Measurements from ENCODE around the gene MFF.

The MFF gene

GRCh38 chr2:227324995-227325838, at the start of gene MFF:
MFF (plus strand) TSS chr2:227325251; CDS start chr2:227330666, 5,415 bp downstream.
- DNase-seq: peak; percentile 95

- DNase-seq: no peak
Observed at GRCh38 chr2:227280895-227281294, 44.2 kb upstream of the MFF start.

- DNase-seq: no peak
Observed at GRCh38 chr2:227285741-227286236, 39.3 kb upstream of the MFF start.

DNA sequence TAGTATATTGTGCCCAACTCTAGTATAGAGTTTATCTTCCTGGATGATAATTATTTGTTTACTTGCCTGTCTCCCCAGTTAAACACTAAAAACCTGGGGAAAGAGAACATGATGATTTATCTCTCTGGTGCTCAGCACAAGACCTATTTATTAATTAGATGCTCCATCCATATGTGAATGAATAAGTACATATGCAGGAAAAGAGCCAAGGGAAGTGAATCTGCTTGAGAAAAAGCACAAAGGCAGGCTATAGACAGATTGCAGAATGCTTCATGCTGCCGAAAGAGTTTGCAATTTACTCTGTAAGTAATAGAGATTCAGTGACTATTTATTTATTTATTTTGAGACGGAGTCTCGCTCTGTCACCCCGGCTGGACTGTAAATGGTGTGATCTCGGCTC, 37.3 kb upstream of the MFF start:
- DNase-seq: no peak

DNA sequence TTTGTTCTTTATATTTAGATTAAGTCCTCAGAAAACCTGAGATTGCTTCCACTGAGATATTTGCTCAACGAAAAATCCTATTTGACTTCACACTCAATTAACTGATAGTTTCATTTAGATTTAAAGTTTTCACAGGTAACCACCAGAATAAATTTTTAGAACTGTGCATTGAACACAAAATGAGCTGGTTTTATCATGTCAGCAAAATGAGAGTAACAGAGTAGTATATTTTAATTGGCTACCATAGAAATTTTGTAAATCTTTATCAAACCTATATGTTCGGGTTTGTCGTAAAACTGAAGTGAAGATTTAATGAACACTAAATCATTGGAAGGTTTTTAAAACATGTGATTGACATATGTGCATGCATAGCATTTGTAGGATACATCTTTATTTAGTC, 32.7 kb upstream of the MFF start:
- no peak for DNase-seq

DNA sequence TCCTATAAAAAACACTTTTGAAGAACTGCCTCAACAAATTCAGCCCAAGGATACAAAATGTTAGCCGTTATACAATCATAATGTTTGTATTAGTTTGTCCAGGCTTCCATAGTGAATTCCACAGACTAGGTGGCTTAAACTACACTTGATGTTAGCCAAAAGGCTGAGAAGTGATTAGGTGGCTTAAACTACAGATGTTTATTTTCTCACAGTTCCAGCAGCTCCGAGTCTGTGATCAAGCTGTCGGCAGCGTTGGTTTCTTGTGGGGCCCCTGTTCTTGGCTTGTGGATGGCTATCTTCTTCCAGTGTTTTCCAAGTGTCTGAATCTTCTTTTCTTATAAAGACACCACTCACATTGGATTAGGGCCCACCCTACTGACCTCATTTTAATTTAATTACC, 31.5 kb upstream of the MFF start:
- no peak for DNase-seq

DNA sequence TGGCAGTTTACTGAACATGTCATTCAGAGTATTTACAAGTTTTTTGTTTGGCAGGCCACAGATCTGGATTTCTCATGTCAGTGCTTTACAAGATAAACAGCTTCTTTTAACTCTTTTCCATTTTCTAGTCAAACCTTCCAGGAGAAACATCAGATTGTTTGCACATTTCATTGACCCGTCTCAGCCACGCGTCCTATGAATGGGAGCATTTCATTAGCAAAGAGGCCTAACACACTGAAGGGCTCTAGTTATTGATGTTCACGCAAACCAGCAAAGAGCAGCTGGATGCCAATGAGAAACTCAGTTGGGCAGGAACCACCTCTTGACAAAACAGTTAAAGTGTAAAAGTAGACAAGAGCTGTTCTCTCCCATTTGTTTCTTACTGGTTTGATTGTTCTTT, 29.2 kb upstream of the MFF start:
- no peak for DNase-seq

GRCh38 chr2:227296671-227297405, 28.2 kb upstream of the MFF start:
- DNase-seq: no peak

- no peak for DNase-seq
Observed at GRCh38 chr2:227301523-227301922, 23.5 kb upstream of the MFF start.

DNA sequence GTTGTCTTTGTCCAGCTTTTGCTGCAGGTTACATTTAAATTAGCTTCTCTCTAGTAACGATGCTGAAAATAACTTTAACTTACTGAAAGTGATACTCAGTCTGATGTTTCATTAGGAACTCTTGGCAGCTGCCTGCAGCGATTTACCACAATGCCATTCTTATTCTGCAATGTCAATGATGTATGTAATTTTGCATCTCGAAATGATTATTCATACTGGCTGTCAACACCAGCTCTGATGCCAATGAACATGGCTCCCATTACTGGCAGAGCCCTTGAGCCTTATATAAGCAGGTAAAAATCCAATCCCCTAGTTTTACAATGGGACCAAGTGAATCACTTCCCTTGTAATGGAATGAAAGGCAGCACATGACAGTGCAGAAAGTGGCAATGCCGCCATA, 16.3 kb upstream of the MFF start:
- DNase-seq: no peak

- DNase-seq: no peak
Observed at GRCh38 chr2:227310756-227311110, 14.3 kb upstream of the MFF start.

DNA sequence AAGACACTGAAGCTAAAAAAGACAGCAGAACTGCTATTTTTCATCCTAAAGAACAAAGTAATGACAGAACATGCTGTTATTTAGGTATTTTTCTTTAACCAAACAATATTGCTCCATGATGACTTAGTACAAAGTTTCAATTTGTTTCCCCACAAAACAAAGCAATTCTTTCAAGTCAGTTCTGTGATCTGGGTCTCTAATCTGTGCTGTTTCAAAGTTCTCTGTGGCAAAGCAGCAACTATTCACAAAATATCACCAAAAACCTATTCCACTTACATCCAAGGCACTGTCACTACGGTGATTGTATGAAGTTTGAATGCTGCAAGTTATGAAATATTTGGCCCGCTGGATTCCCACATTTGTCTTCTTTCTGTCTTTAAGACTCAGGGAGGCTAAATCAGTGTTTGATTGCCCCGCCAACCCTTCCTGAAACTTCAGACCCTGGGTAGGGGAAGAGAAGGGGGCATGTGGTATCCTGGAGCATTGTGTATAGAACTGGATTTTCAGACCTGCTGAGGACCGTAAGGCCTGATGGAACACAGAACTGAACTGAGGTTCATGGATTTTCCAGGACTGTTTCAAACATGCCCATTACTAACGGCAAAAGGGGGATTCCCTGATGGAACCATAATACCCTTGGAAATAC, 13.1 kb upstream of the MFF start:
- DNase-seq: no peak

- DNase-seq: no peak
Observed at GRCh38 chr2:227312579-227312978, 12.5 kb upstream of the MFF start.

DNA sequence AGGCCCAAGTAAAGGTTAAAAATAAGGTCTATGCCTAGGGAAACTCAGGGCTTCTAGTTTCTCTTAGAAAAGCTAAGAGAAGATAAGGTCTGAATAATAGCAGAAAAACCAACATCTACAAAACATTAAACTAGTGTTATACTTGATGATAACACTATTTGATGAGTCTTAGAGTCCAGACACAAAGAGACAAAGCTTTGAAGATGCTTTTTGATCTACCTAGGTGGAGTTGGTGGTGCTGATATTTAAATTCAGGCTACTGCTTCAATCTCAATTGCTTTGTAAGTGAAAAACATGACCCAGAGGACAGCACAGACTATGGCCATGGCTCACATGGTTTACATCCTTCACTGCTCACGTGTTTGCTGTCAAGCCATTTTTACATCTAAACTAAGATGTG, 11.7 kb upstream of the MFF start:
- no peak for DNase-seq

- DNase-seq: no peak
Observed at GRCh38 chr2:227317834-227318233, 7.2 kb upstream of the MFF start.

DNA sequence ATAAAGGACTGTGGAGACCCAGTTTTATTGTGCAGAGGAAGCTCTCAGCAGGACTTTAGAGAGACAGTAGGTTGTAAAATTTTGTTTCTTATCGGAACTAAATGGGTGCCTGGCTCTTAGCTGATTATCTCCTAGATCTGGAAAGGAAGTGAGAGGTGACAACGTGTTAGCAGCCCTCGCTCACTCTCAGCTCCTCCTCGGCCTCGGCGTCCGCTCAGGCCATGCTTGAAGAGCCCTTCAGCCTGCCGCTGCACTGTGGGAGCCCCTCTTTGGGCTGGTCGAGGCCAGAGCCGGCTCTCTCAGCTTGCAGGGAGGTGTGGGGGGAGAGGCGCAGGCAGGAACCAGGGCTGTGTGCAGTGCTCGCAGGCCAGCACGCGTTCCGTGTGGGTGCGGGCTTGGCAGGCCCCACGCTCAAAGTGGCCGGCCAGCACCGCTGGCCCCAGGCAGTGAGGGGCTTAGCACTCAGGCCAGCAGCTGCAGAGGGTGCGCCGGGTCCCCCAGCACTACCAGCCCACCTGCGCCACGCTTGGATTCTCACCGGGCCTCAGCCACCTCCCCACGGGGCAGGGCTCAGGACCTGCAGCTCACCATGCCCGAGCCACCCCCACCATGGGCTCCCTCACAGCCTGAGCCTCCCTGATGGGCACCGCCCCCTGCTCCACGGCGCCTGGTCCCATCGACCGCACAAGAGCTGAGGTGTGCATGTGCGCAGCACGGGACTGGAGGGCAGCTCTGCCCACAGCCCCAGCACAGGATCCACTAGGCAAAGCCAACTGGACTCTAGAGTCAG, 4.6 kb upstream of the MFF start:
- no peak for DNase-seq

- DNase-seq: no peak
Observed at GRCh38 chr2:227322530-227323205, 2.4 kb upstream of the MFF start.

GRCh38 chr2:227323818-227324217, 1.2 kb upstream of the MFF start:
- no peak for DNase-seq

- DNase-seq: no peak
Observed at GRCh38 chr2:227324642-227324994, 433 bp upstream of the MFF start.

- DNase-seq: no peak
Observed at GRCh38 chr2:227325839-227326195, 766 bp downstream of the MFF start.

- DNase-seq: no peak
Observed at GRCh38 chr2:227326783-227327182, 1.7 kb downstream of the MFF start.

- no peak for DNase-seq
Observed at GRCh38 chr2:227335713-227336112, 10.7 kb downstream of the MFF start.

- no peak for DNase-seq
Observed at GRCh38 chr2:227337442-227337841, 12.4 kb downstream of the MFF start.

Data from CD4-positive, alpha-beta T cell treated with Interleukin-17A for 1 hour (primary cell).